Measurements from ENCODE around the gene FAM229B. TPM values are rescaled to one million over a fixed set of nuclear protein-coding genes. Genes with fewer than 3 reads are reported as not detected.

The FAM229B gene
- total and polyA plus RNA-seq, 2 of the 4 experiments (the other 2 are of a cell fraction) = 8.6 to 25.6 TPM

- H3K27me3 ChIP-seq (ENCODE audit: control insufficient read depth, insufficient read depth, low read length) = no peaks in the 10 kb centered on the region
- no peak overlapping the region for H3K4ac ChIP-seq (ENCODE audit: low read depth, low read length)
- DNase-seq (peak; percentile 20), ATAC-seq (ENCODE audit: low read depth) (peak; percentile 46; the same call in 1 of the 2 replicates)
- H2BK20ac ChIP-seq (ENCODE audit: low read depth, low read length) = no peak overlapping the region
- H2AFZ ChIP-seq (replicated peaks; ENCODE audit: low read length, poor library complexity) = no peak overlapping the region
- no peaks in the 10 kb centered on the region for H3K79me1 ChIP-seq (ENCODE audit: low read depth in 1 of 2, low read length in 2 of 2)
- H4K20me1 ChIP-seq (ENCODE audit: insufficient read depth, low read length) = no peaks in the 10 kb centered on the region
- no peak overlapping the region for H4K8ac ChIP-seq (ENCODE audit: low read depth in 2 of 2, low read length in 2 of 2)
- peaks cover 7% of the 10 kb centered on the region for H3K9me1 ChIP-seq (ENCODE audit: insufficient read depth, low read length)
- H2BK120ac ChIP-seq (ENCODE audit: low read depth, low read length) = no peak overlapping the region
- no peak overlapping the region for H2BK5ac ChIP-seq (ENCODE audit: low read depth, low read length, poor library complexity, severe bottlenecking)
- H2AK9ac ChIP-seq (replicated peaks; ENCODE audit: low read depth, low read length, poor library complexity) = no peak overlapping the region
- no peak overlapping the region for H2BK15ac ChIP-seq (ENCODE audit: low read depth, low read length)
- ChIA-PET POLR2A (ENCODE audit: unreplicated experiment) (no interaction called here), CTCF (no interaction called here)
- no peak overlapping the region for H3K56ac ChIP-seq (ENCODE audit: extremely low read depth, insufficient read depth, low read length)
- TF ChIP-seq MAZ (IDR thresholded peaks at IDR 0.05; ENCODE audit: borderline replicate concordance, low read depth, low read length) = no peak
- no peak for TF ChIP-seq CTCF (conservative IDR thresholded peaks at IDR 0.05; ENCODE audit: low read depth, low read length)
- TF ChIP-seq CEBPB (IDR thresholded peaks at IDR 0.05; ENCODE audit: low read depth, low read length) = no peak
- no peak for TF ChIP-seq ELK1 (IDR thresholded peaks at IDR 0.05; ENCODE audit: borderline replicate concordance, low read depth, low read length)
- no peak for TF ChIP-seq CHD1 (IDR thresholded peaks at IDR 0.05; ENCODE audit: low read depth, low read length)
- TF ChIP-seq NFE2L2 (IDR thresholded peaks at IDR 0.05; ENCODE audit: low read depth, low read length) = no peak
- no peak for TF ChIP-seq RCOR1 (IDR thresholded peaks at IDR 0.05; ENCODE audit: insufficient replicate concordance, low read length)
- in situ Hi-C loops (cut with MboI; ENCODE audit: low sequenced_read_pairs) (no loop called here), dilution Hi-C loops (cut with HindIII; ENCODE audit: low sequenced_read_pairs, unreplicated experiment) (no loop called here), intact Hi-C loops (cut with micrococcal nuclease) (loop anchor here (5.0 kb wide), 1 partner anchor 34 kb away; no protein-coding TSS in a partner anchor)
- H3K4me2 ChIP-seq (ENCODE audit: low read depth, low read length) = no peak overlapping the region
- no peak overlapping the region for H3K23ac ChIP-seq (ENCODE audit: low read depth, low read length)
- H3K36me3 ChIP-seq (ENCODE audit: control insufficient read depth, insufficient read depth, low read length) = peaks cover 57% of the 10 kb centered on the region
- no peak overlapping the region for H4K5ac ChIP-seq (ENCODE audit: low read depth, low read length)
- no TSS peak for BruUV-seq (replicated peaks)
- no peak overlapping the region for H3K14ac ChIP-seq (replicated peaks; ENCODE audit: low read depth, low read length)
- H3K4me3 ChIP-seq (ENCODE audit: insufficient read depth, low read depth, low read length) = no peak overlapping the region
- peaks cover 4% of the 10 kb centered on the region for H3K4me1 ChIP-seq (ENCODE audit: control insufficient read depth, insufficient read depth, low read length)
- WGBS, 2 experiments (ENCODE audit: extremely low coverage in 2 of 2, insufficient read length in 1 of 2) = 17% methylated on average over 1 of the region's 3 CpGs; no CpG with 5 or more reads in 1 of the 2 experiments
- no peak overlapping the region for H4K91ac ChIP-seq (ENCODE audit: insufficient read depth, low read depth, low read length)
- H3K27ac ChIP-seq (ENCODE audit: insufficient read depth, low read length) = no peak overlapping the region
- no peak overlapping the region for H2AK5ac ChIP-seq (ENCODE audit: low read depth, low read length)
- H3K9me3 ChIP-seq (ENCODE audit: control insufficient read depth, insufficient read depth, low read length) = no peaks in the 10 kb centered on the region
- no peak overlapping the region for H3K9ac ChIP-seq (ENCODE audit: low read depth, low read length)
- H3K18ac ChIP-seq (ENCODE audit: low read depth, low read length) = no peak overlapping the region
Observed at GRCh38 chr6:112113431-112113830, 26.0 kb downstream of the FAM229B start.

Measured in IMR-90 (cell line).